Neural progenitor cell (in vitro differentiated cells): Measurements from ENCODE around the gene NCR2. TPM values are rescaled to one million over a fixed set of nuclear protein-coding genes. Genes with fewer than 3 reads are reported as not detected.

Experiments used
- DNase-seq: peaks from one replicate; pipeline ENCODE4 v3.0.0-alpha.2; 2016; ENCODE audit warnings: low spot score
- H2AFZ ChIP-seq: fragments of 200-600 bp; sonication (generic); replicated peaks from 2 replicates; pipeline ENCODE4 v1.6.1; 2016; ENCODE audit warnings: antibody characterized with exemption
- H3F3A ChIP-seq: fragments of 200-600 bp; sonication (generic); 2 replicates; pipeline ENCODE4 v1.6.1; 2016; ENCODE audit warnings: antibody characterized with exemption, low read depth
- H3K27ac ChIP-seq: fragments of 200-600 bp; sonication (generic); 2 replicates; pipeline ENCODE4 v1.5.1; 2016; ENCODE audit warnings: mild to moderate bottlenecking
- H3K27me3 ChIP-seq: fragments of 200-600 bp; sonication (generic); 2 replicates; pipeline ENCODE4 v1.6.1; 2016; ENCODE audit warnings: mild to moderate bottlenecking, moderate library complexity
- H3K36me3 ChIP-seq: fragments of 200-600 bp; sonication (generic); 2 replicates; pipeline ENCODE4 v1.5.1; 2016
- H3K4me1 ChIP-seq: fragments of 200-600 bp; sonication (generic); 2 replicates; pipeline ENCODE4 v1.6.1; 2016; ENCODE audit warnings: mixed run types
- H3K4me2 ChIP-seq: fragments of 200-600 bp; sonication (generic); 2 replicates; pipeline ENCODE4 v1.6.1; 2016
- H3K4me3 ChIP-seq: fragments of 200-600 bp; sonication (generic); 2 replicates; pipeline ENCODE4 v1.5.1; 2016
- H3K79me2 ChIP-seq: fragments of 200-600 bp; sonication (generic); 2 replicates; pipeline ENCODE4 v1.6.1; 2016; ENCODE audit warnings: low read depth
- H3K9ac ChIP-seq: fragments of 200-600 bp; sonication (generic); 2 replicates; pipeline ENCODE4 v1.6.1; 2016
- H3K9me3 ChIP-seq: fragments of 200-600 bp; sonication (generic); 2 replicates; pipeline ENCODE4 v1.5.1; 2016; ENCODE audit warnings: low read depth
- H4K20me1 ChIP-seq: fragments of 200-600 bp; sonication (generic); 2 replicates; pipeline ENCODE4 v1.6.1; 2016; ENCODE audit warnings: low read depth
- H3K27ac Mint-ChIP-seq: 3 replicates; pipeline ENCODE4 v1.8.0; 2021; ENCODE audit warnings: mixed read lengths
- H3K27me3 Mint-ChIP-seq: 2 replicates; pipeline ENCODE4 v1.8.0; 2022; ENCODE audit warnings: low read depth, mild to moderate bottlenecking, inconsistent platforms, moderate library complexity, mixed read lengths; ENCODE audit not compliant: insufficient read depth
- H3K36me3 Mint-ChIP-seq: 3 replicates; pipeline ENCODE4 v1.8.0; 2021; ENCODE audit warnings: mixed read lengths
- H3K4me1 Mint-ChIP-seq: 3 replicates; pipeline ENCODE4 v1.8.0; 2021; ENCODE audit warnings: mixed read lengths
- H3K4me3 Mint-ChIP-seq: 3 replicates; pipeline ENCODE4 v1.8.0; 2021; ENCODE audit warnings: mild to moderate bottlenecking, moderate library complexity, mixed read lengths
- H3K9me3 Mint-ChIP-seq: 3 replicates; pipeline ENCODE4 v1.8.0; 2020; ENCODE audit warnings: mixed read lengths
- EZH2 ChIP-seq: fragments of 200-600 bp; sonication (generic); IDR thresholded peaks from 2 replicates; pipeline ENCODE4 v1.6.1; 2017; ENCODE audit warnings: antibody characterized with exemption, mild to moderate bottlenecking, moderate library complexity
- EZH2phosphoT487 ChIP-seq: fragments of 200-600 bp; sonication (generic); IDR thresholded peaks from 2 replicates; pipeline ENCODE4 v1.6.1; 2017; ENCODE audit warnings: antibody characterized with exemption
- total RNA-seq: library from RNA; depleted of rRNA; stranded (reverse); fragments of >200 nt; gene quantifications from 2 replicates; pipeline ENCODE4 v1.2.3, GENCODE V29; 2015; ENCODE audit warnings: low replicate concordance
- TF ChIP-seq, protein P1 (sequence below): fragments of 200-600 bp; sonication (generic); IDR thresholded peaks from 2 replicates; pipeline ENCODE4 v1.5.1; 2017; ENCODE audit warnings: antibody characterized with exemption, mild to moderate bottlenecking

The NCR2 gene
- total RNA-seq, 1 donor from 2014 or later: not detected

DNA sequence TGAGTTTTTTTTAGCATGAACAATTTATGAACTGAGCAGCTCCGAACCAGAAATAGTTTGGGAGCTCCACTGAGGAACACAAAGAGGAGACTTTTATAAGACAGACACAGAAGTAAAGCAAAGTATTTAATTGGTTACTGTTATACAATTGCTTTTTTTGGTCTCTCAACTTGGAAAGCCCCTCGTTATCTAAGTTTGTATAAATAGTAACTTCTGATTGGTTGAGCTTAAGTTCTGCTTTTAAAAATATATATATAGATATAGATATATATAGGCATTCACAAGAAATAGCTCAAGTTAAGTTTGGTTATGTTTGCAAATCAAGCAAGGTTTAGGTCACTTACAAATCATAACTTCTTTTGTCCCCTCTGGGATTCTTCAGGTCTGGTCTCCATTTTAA, 20.2 kb upstream of the NCR2 start:
- H3K4me2 ChIP-seq: no peak overlapping the region
- Mint-ChIP-seq H3K36me3 (no peaks in the 10 kb centered on the region), H3K4me3 (no peak overlapping the region), H3K9me3 (no peaks in the 10 kb centered on the region), H3K27me3 (peaks cover 9% of the 10 kb centered on the region), H3K4me1 (peaks cover 13% of the 10 kb centered on the region), H3K27ac (no peak overlapping the region)
- peaks cover 10% of the 10 kb centered on the region for H3F3A ChIP-seq
- no peaks in the 10 kb centered on the region for H3K79me2 ChIP-seq
- no peaks in the 10 kb centered on the region for H3K36me3 ChIP-seq
- TF ChIP-seq, protein P1, sequence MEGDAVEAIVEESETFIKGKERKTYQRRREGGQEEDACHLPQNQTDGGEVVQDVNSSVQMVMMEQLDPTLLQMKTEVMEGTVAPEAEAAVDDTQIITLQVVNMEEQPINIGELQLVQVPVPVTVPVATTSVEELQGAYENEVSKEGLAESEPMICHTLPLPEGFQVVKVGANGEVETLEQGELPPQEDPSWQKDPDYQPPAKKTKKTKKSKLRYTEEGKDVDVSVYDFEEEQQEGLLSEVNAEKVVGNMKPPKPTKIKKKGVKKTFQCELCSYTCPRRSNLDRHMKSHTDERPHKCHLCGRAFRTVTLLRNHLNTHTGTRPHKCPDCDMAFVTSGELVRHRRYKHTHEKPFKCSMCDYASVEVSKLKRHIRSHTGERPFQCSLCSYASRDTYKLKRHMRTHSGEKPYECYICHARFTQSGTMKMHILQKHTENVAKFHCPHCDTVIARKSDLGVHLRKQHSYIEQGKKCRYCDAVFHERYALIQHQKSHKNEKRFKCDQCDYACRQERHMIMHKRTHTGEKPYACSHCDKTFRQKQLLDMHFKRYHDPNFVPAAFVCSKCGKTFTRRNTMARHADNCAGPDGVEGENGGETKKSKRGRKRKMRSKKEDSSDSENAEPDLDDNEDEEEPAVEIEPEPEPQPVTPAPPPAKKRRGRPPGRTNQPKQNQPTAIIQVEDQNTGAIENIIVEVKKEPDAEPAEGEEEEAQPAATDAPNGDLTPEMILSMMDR: no peak
- TF ChIP-seq EZH2phosphoT487 (no peak), EZH2 (no peak)
- H3K4me1 ChIP-seq: peaks cover 16% of the 10 kb centered on the region
- no peaks in the 10 kb centered on the region for H3K9me3 ChIP-seq
- no peak overlapping the region for H3K9ac ChIP-seq
- no peak overlapping the region for H3K4me3 ChIP-seq
- H2AFZ ChIP-seq: no peak overlapping the region
- no peak for DNase-seq
- H4K20me1 ChIP-seq: no peaks in the 10 kb centered on the region
- H3K27me3 ChIP-seq: peaks cover 24% of the 10 kb centered on the region
- no peak overlapping the region for H3K27ac ChIP-seq

DNA sequence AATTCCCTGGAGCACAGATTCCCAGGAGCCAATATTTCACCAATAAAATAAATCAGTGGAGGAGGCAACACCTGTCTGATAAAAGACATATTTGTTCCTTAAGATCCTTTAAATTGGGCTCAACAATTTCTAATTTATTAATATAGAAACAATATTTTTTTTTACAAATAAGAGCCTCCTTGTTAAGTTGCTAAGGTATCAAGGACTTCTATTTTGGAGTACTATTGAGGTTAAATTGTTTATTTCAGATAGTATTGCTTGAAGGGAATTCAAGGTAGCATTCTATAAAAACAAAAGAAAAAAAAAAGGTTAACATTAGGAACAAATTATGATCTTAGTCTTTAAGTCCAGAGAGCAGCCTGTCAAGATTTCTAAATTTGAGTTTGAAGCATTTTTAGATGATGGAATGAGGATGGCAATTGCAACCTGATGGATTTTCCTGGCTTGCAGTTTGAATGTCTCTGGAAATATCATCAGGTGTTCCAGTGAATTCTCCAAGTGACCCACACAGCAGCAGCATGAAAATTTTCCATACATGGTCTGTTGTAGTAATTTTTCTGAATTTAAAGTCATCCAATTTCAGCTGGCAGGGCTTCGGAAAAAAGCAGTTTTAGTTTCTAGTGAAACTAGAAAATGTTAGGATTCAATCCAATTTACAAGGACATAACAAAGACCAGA, 19.3 kb upstream of the NCR2 start:
- Mint-ChIP-seq H3K36me3 (no peaks in the 10 kb centered on the region), H3K27me3 (peaks cover 9% of the 10 kb centered on the region), H3K9me3 (no peaks in the 10 kb centered on the region), H3K27ac (no peak overlapping the region), H3K4me3 (no peak overlapping the region), H3K4me1 (peaks cover 13% of the 10 kb centered on the region)
- H3K9ac ChIP-seq: peak overlapping the region; percentile 8
- H2AFZ ChIP-seq: no peak overlapping the region
- no peaks in the 10 kb centered on the region for H3K9me3 ChIP-seq
- H3K27me3 ChIP-seq: peaks cover 24% of the 10 kb centered on the region
- no peak overlapping the region for H3K4me2 ChIP-seq
- no peak overlapping the region for H3K4me3 ChIP-seq
- TF ChIP-seq EZH2phosphoT487 (no peak), EZH2 (no peak)
- TF ChIP-seq, protein P1: no peak
- no peak for DNase-seq
- peaks cover 10% of the 10 kb centered on the region for H3F3A ChIP-seq
- peaks cover 16% of the 10 kb centered on the region for H3K4me1 ChIP-seq
- no peaks in the 10 kb centered on the region for H3K79me2 ChIP-seq
- H3K36me3 ChIP-seq: no peaks in the 10 kb centered on the region
- H3K27ac ChIP-seq: no peak overlapping the region
- no peaks in the 10 kb centered on the region for H4K20me1 ChIP-seq

DNA sequence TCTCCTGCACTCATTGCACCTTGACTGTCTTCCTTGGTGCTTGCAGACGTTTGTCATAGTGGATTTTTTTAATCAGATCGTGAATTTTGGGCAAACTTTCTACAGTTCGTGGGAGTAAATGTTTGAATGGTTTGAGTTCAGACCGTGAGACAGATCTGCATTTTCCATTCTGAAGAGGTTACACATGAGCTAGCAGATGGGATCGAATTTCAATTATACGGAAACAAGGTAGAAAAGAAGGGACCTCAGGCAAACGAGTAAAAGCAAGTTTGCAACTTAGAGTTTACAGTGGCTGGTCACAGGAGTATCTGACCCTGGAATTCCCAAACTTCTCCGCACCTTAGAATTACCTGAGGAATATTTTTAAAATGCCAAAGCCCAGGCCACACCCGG, 17.2 kb upstream of the NCR2 start:
- Mint-ChIP-seq H3K4me1 (peaks cover 13% of the 10 kb centered on the region), H3K36me3 (no peaks in the 10 kb centered on the region), H3K27ac (no peak overlapping the region), H3K27me3 (peaks cover 7% of the 10 kb centered on the region), H3K9me3 (no peaks in the 10 kb centered on the region), H3K4me3 (peak overlapping the region; percentile 73)
- TF ChIP-seq EZH2phosphoT487: no peak
- TF ChIP-seq, protein P1: no peak
- TF ChIP-seq EZH2: no peak
- Histone ChIP-seq H3K9ac (no peak overlapping the region), H3F3A (peaks cover 10% of the 10 kb centered on the region), H2AFZ (peak overlapping the region; percentile 91), H3K27ac (no peak overlapping the region), H3K36me3 (no peaks in the 10 kb centered on the region), H3K4me3 (peak overlapping the region; percentile 39), H3K27me3 (peaks cover 24% of the 10 kb centered on the region), H3K9me3 (no peaks in the 10 kb centered on the region), H4K20me1 (no peaks in the 10 kb centered on the region), H3K4me2 (peak overlapping the region; percentile 79), H3K4me1 (peaks cover 16% of the 10 kb centered on the region), H3K79me2 (no peaks in the 10 kb centered on the region)
- peak; percentile 11 for DNase-seq
